ENCODE data around the gene SPOCK1.

GRCh38 chr5:137260820-137261695 lies 238.1 kb downstream of the SPOCK1 start:
- TF ChIP-seq ZNF445 (CRISPR knock-in tag; IDR thresholded peaks at IDR 0.05; ENCODE audit: low read depth) (no peak), MYC (IDR thresholded peaks at IDR 0.05; ENCODE audit: low read depth, low read length) (no peak), MYC (CRISPR knock-in tag; IDR thresholded peaks at IDR 0.05; ENCODE audit: borderline replicate concordance, low read depth) (no peak), CTCF (IDR thresholded peaks at IDR 0.05 in 2 of 3, conservative IDR thresholded peaks at IDR 0.05 in 1 of 3; ENCODE audit: insufficient read depth in 2 of 3, low read depth in 1 of 3, low read length in 3 of 3) (no peak)
